ENCODE measurements around the gene AMIGO3.
"Not testable (repeated sequence)": the region's sequence is repeated elsewhere in the genome, so short reads cannot be mapped to it uniquely, and the experiment has no call there.

DNA sequence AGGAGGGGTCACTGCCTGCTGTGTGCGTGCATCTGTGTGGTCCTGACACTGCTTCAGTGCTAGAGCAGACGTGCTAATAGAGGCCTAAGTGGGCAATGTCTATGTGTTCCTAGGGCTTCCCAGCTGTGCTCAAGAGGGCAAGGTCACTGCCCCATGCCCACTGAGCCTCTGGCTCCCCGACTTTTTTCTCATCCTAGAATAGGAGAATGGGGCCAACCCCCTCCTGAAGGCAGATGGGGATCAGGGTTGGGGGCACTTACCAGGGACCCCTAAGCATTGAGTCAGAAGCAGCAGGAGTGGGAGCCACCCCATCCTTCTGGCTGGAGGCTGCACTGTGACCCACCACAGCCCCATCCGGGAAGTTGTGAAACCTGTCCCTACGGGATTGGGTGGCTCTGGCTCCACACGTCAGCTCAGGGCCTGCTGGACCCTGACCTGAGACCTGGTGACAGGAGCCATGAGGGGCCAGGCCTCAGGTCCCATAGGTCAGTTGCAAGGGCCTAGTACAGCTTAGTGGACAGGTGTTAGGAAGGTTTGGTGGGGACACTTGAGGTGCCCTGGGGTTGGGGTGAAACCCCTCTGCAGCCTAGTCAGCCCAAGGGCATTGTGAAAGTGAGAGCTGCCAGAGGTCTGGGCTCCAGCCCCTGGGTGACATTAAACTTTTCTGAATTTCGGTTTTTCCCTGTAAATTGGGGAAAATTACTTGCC is 31.0 kb downstream of the AMIGO3 start:
- TF ChIP-seq, protein P1, sequence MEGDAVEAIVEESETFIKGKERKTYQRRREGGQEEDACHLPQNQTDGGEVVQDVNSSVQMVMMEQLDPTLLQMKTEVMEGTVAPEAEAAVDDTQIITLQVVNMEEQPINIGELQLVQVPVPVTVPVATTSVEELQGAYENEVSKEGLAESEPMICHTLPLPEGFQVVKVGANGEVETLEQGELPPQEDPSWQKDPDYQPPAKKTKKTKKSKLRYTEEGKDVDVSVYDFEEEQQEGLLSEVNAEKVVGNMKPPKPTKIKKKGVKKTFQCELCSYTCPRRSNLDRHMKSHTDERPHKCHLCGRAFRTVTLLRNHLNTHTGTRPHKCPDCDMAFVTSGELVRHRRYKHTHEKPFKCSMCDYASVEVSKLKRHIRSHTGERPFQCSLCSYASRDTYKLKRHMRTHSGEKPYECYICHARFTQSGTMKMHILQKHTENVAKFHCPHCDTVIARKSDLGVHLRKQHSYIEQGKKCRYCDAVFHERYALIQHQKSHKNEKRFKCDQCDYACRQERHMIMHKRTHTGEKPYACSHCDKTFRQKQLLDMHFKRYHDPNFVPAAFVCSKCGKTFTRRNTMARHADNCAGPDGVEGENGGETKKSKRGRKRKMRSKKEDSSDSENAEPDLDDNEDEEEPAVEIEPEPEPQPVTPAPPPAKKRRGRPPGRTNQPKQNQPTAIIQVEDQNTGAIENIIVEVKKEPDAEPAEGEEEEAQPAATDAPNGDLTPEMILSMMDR (IDR thresholded peaks at IDR 0.05; ENCODE audit: insufficient read depth, low read length, poor library complexity, severe bottlenecking) = not testable (repeated sequence)
- TF ChIP-seq EZH2phosphoT487 (conservative IDR thresholded peaks at IDR 0.05; ENCODE audit: low read length) = not testable (repeated sequence)

Measured in SU-DHL-6 (cell line).